Measurements from ENCODE around the gene DOP1A.

DNA sequence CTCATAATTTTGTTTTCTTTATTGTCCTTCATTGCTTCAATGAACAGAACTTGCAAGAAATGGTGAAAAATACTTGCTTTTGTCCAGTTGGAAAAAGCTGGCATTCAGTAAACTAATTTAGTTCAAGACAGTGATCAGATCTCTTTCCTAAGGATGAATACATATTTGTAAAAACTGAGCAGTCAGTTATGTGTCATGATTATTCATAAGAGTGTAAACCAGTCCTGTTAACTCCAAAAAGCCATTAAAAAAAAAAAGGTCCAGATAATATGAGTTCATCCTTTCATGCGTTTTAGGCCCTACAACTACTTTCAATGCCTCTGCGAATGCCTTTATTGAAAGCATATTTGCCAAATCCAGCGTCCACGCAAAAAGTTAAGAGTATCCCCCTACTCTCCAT lies 125.0 kb downstream of the DOP1A start:
- TF ChIP-seq, protein P1, sequence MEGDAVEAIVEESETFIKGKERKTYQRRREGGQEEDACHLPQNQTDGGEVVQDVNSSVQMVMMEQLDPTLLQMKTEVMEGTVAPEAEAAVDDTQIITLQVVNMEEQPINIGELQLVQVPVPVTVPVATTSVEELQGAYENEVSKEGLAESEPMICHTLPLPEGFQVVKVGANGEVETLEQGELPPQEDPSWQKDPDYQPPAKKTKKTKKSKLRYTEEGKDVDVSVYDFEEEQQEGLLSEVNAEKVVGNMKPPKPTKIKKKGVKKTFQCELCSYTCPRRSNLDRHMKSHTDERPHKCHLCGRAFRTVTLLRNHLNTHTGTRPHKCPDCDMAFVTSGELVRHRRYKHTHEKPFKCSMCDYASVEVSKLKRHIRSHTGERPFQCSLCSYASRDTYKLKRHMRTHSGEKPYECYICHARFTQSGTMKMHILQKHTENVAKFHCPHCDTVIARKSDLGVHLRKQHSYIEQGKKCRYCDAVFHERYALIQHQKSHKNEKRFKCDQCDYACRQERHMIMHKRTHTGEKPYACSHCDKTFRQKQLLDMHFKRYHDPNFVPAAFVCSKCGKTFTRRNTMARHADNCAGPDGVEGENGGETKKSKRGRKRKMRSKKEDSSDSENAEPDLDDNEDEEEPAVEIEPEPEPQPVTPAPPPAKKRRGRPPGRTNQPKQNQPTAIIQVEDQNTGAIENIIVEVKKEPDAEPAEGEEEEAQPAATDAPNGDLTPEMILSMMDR (IDR thresholded peaks at IDR 0.05; ENCODE audit: low read length) = no peak
- no peak for TF ChIP-seq EZH2 (IDR thresholded peaks at IDR 0.05; ENCODE audit: borderline replicate concordance, low read length)
